B cell (primary cell): Measurements from ENCODE around the gene KIRREL3.

Source experiments
- EZH2 ChIP-seq: IDR thresholded peaks from 2 replicates; pipeline ENCODE4 v1.6.1; 2012; ENCODE audit warnings: borderline replicate concordance, low read depth, mild to moderate bottlenecking, moderate library complexity, low read length; ENCODE audit not compliant: insufficient read depth, poor library complexity, severe bottlenecking
- TF ChIP-seq, protein P1 (sequence below): fragments of 200-600 bp; IDR thresholded peaks from one replicate; pipeline ENCODE4 v1.8.0; 2022; ENCODE audit warnings: antibody characterized with exemption, mild to moderate bottlenecking

DNA sequence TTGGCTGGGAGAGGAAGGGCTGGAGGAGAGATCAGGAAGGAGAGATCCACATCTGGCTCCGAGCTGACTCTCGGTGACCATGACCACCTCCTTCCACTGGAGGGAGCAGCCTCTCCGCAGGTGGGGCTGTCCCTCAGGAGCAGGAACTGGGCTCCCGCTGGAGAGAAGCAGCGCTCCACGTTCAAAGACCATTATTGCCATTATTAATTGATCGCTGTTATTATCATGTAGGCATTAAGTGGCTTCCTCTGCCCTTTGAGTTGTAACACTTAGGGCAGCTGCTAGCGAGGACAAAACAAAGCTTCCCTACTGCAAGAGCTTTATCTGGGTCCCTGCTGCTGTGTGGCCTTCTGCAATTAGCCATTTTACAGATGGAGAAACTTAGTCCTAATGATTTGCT, 393.2 kb downstream of the KIRREL3 start:
- TF ChIP-seq, protein P1, sequence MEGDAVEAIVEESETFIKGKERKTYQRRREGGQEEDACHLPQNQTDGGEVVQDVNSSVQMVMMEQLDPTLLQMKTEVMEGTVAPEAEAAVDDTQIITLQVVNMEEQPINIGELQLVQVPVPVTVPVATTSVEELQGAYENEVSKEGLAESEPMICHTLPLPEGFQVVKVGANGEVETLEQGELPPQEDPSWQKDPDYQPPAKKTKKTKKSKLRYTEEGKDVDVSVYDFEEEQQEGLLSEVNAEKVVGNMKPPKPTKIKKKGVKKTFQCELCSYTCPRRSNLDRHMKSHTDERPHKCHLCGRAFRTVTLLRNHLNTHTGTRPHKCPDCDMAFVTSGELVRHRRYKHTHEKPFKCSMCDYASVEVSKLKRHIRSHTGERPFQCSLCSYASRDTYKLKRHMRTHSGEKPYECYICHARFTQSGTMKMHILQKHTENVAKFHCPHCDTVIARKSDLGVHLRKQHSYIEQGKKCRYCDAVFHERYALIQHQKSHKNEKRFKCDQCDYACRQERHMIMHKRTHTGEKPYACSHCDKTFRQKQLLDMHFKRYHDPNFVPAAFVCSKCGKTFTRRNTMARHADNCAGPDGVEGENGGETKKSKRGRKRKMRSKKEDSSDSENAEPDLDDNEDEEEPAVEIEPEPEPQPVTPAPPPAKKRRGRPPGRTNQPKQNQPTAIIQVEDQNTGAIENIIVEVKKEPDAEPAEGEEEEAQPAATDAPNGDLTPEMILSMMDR: no peak
- no peak for TF ChIP-seq EZH2
